ENCODE measurements around the gene GALNT16. TPM values are rescaled to one million over a fixed set of nuclear protein-coding genes. Genes with fewer than 3 reads are reported as not detected.
A peak's percentile ranks its signal among the peaks of the same experiment; 100 is the strongest.

GALNT16 gene
- total RNA-seq, 2 experiments from 2014 or later: not detected

- no peaks in the 10 kb centered on the region for H3K9me3 Mint-ChIP-seq
- CTCF ChIA-PET: interaction anchor here (0.6 kb wide), 1 partner anchor 126 kb away, joined by 4 read pairs; no protein-coding TSS in a partner anchor
- no peaks in the 10 kb centered on the region for H3K27me3 Mint-ChIP-seq
- H3K4me3 Mint-ChIP-seq: no peak overlapping the region
- no peaks in the 10 kb centered on the region for H3K4me1 Mint-ChIP-seq
- no peak for DNase-seq
- no peak overlapping the region for H3K27ac Mint-ChIP-seq
- POLR2A ChIA-PET: no interaction called here
- H3K36me3 Mint-ChIP-seq (ENCODE audit: low read depth): no peaks in the 10 kb centered on the region
These were observed 18.4 kb upstream of the GALNT16 start for GRCh38 chr14:69241577-69241976.

GRCh38 chr14:69242311-69243224 is 17.4 kb upstream of the GALNT16 start:
- Mint-ChIP-seq H3K36me3 (ENCODE audit: low read depth) (no peaks in the 10 kb centered on the region), H3K9me3 (no peaks in the 10 kb centered on the region), H3K4me3 (no peak overlapping the region), H3K27me3 (no peaks in the 10 kb centered on the region), H3K27ac (no peak overlapping the region), H3K4me1 (no peaks in the 10 kb centered on the region)
- CTCF ChIA-PET: interaction anchor here (0.6 to 1.1 kb wide), 3 partner anchors 12 to 125 kb away, joined by 3 to 4 read pairs (median 4); no protein-coding TSS in a partner anchor
- peak; percentile 69 for DNase-seq
- POLR2A ChIA-PET: no interaction called here

- ChIA-PET CTCF (interaction anchor here (1.7 kb wide), 1 partner anchor 215 kb away, joined by 3 read pairs; no protein-coding TSS in a partner anchor), POLR2A (no interaction called here)
- H3K4me1 Mint-ChIP-seq: no peaks in the 10 kb centered on the region
- no peaks in the 10 kb centered on the region for H3K9me3 Mint-ChIP-seq
- no peak overlapping the region for H3K27ac Mint-ChIP-seq
- H3K4me3 Mint-ChIP-seq: no peak overlapping the region
- H3K36me3 Mint-ChIP-seq (ENCODE audit: low read depth): no peaks in the 10 kb centered on the region
- DNase-seq: no peak
- H3K27me3 Mint-ChIP-seq: no peaks in the 10 kb centered on the region
These were observed 15.0 kb upstream of the GALNT16 start for GRCh38 chr14:69244946-69245345.

DNA sequence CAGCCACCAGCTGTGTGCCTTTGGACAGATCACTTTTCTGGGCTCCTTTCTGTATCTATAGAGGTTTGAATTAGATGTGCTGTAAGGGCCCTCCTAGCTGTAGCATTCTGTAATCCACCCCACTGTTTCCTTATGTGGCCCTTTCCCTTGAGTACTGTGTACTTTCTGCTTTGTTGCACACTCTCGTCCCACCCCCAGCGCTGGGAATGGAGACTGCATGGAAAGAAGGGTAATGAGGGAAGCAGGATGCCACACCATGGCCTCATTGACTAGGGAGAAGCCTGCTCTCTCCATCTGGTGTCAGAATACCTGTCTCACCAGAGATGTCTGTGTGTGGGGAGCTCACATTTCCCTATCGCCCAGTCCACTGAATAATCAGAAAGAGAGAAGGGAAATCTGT is 13.6 kb upstream of the GALNT16 start:
- ChIA-PET CTCF (no interaction called here), POLR2A (no interaction called here)
- Mint-ChIP-seq H3K4me1 (no peaks in the 10 kb centered on the region), H3K4me3 (no peak overlapping the region), H3K27ac (no peak overlapping the region), H3K9me3 (no peaks in the 10 kb centered on the region), H3K27me3 (no peaks in the 10 kb centered on the region), H3K36me3 (ENCODE audit: low read depth) (no peaks in the 10 kb centered on the region)
- no peak for DNase-seq

GRCh38 chr14:69247676-69248440 is 12.1 kb upstream of the GALNT16 start:
- no peak overlapping the region for H3K27ac Mint-ChIP-seq
- ChIA-PET POLR2A (interaction anchor here (0.6 kb wide), 1 partner anchor 150 kb away, joined by 3 read pairs; the partner anchor contains the start of gene ERH), CTCF (interaction anchor here (1.1 kb wide), 1 partner anchor 212 kb away, joined by 4 read pairs; no protein-coding TSS in a partner anchor)
- H3K9me3 Mint-ChIP-seq: no peaks in the 10 kb centered on the region
- no peak overlapping the region for H3K4me3 Mint-ChIP-seq
- H3K4me1 Mint-ChIP-seq: no peaks in the 10 kb centered on the region
- DNase-seq: no peak
- peaks cover 5% of the 10 kb centered on the region for H3K27me3 Mint-ChIP-seq
- no peaks in the 10 kb centered on the region for H3K36me3 Mint-ChIP-seq (ENCODE audit: low read depth)

DNA sequence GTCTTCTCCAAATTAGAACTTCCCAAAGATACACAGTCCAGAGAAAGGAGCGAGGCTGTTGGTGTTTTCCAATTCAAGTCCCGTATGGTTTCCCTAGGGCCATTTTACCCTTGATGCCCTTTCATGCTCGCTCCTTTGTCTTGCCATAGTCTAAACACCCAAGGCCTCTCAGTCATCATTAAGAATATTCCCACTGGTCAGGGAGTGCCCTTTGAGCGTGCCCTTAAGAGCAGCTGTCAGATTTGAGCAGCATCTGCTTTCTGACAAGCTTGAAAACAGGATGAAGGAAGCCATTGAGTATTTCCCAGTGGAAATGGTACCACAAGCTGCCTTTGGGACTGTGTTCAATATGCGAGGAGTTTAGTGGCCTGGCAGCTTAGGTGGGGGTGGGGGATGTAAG is 10.4 kb upstream of the GALNT16 start:
- no peak overlapping the region for H3K4me3 Mint-ChIP-seq
- H3K27ac Mint-ChIP-seq: no peak overlapping the region
- H3K4me1 Mint-ChIP-seq: no peaks in the 10 kb centered on the region
- no peak for DNase-seq
- H3K36me3 Mint-ChIP-seq (ENCODE audit: low read depth): no peaks in the 10 kb centered on the region
- ChIA-PET CTCF (no interaction called here), POLR2A (no interaction called here)
- H3K9me3 Mint-ChIP-seq: no peaks in the 10 kb centered on the region
- peaks cover 10% of the 10 kb centered on the region for H3K27me3 Mint-ChIP-seq

DNA sequence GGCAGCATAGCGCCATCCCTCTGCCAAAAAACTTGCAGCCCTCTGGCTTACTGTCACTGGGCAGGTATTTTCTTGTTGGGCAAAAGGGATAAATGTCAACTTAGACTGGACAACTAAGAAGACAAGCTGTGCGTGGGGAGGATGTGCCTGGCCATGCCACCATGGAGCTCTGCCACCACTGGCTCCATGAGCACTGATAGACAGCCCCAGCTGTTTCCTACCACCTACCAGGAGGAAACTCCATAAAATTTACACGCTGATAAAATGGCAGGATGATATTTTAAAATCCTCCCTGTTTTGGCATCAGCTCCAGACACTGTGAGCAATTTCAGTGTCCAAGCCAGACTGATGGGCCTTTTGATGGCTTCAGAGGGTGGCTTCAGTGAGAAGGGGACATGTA is 7.1 kb upstream of the GALNT16 start:
- no peak for DNase-seq
- H3K27me3 Mint-ChIP-seq: peaks cover 21% of the 10 kb centered on the region
- no peak overlapping the region for H3K27ac Mint-ChIP-seq
- H3K36me3 Mint-ChIP-seq (ENCODE audit: low read depth): no peaks in the 10 kb centered on the region
- H3K4me3 Mint-ChIP-seq: no peak overlapping the region
- no peaks in the 10 kb centered on the region for H3K4me1 Mint-ChIP-seq
- ChIA-PET POLR2A (no interaction called here), CTCF (interaction anchor here (1.1 kb wide), 1 partner anchor 295 kb away, joined by 3 read pairs; no protein-coding TSS in a partner anchor)
- no peaks in the 10 kb centered on the region for H3K9me3 Mint-ChIP-seq

DNA sequence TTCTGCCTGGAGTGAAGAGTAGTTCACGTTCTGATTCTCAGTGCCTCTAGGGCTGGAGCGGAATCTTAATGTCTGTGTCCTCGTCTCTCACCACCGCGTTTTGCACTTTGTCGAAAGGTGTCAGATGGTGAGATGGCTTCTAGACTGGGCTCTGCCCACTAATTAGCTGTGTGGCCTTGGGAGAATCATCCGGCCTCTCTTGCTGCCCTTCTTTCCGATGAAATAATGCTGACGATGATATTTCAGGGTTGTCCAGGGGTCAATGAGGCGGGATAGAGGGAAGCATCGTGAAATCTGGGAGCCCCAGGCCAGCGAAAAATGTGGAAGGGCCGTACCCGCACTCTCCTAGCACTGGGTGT is 811 bp upstream of the GALNT16 start:
- no peaks in the 10 kb centered on the region for H3K9me3 Mint-ChIP-seq
- H3K27me3 Mint-ChIP-seq: peaks cover 62% of the 10 kb centered on the region

DNA sequence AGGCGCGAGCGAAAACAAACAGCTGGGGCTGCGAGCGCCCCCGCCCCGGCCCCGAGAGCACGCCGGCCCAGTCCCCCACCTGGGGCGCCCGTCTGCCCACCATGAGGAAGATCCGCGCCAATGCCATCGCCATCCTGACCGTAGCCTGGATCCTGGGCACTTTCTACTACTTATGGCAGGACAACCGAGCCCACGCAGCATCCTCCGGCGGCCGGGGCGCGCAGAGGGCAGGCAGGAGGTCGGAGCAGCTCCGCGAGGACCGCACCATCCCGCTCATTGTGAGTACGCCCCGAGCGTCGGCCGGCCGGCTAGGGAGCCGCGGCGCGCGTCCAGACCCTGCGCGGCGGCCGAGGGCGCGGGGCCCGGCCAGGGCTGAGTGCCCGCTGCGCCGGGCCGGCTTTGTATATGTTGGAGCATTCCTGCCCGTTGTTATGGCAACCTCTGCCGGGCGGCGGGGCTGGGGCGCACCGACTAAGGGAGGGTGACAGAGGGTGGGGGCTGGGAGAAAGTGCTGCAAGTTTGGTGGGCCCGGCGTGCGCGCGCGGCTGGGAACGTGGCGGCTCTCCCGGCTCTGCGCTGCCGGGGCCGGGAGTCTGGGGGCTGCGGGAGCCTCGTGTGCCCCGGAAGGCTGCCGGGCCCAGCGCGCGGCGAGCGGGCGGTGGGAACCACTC is 367 bp downstream of the GALNT16 start:
- no peaks in the 10 kb centered on the region for H3K9me3 Mint-ChIP-seq
- POLR2A ChIA-PET: no interaction called here
- H3K27me3 Mint-ChIP-seq: peaks cover 64% of the 10 kb centered on the region
- no peak overlapping the region for H3K27ac Mint-ChIP-seq
- peaks cover 6% of the 10 kb centered on the region for H3K4me1 Mint-ChIP-seq
- H3K36me3 Mint-ChIP-seq (ENCODE audit: low read depth): no peaks in the 10 kb centered on the region
- no peak for DNase-seq
- H3K4me3 Mint-ChIP-seq: peak overlapping the region; percentile 47
- CTCF ChIA-PET: interaction anchor here (0.5 to 1.6 kb wide), 4 partner anchors 10 to 205 kb away, joined by 3 to 5 read pairs (median 4); no protein-coding TSS in a partner anchor

More for the DNA sequence above, 811 bp upstream of the GALNT16 start:
- CTCF ChIA-PET: no interaction called here
- no peak for DNase-seq
- Mint-ChIP-seq H3K27ac (no peak overlapping the region), H3K4me3 (no peak overlapping the region), H3K36me3 (ENCODE audit: low read depth) (no peaks in the 10 kb centered on the region), H3K4me1 (peaks cover 6% of the 10 kb centered on the region)
- POLR2A ChIA-PET: no interaction called here

DNA sequence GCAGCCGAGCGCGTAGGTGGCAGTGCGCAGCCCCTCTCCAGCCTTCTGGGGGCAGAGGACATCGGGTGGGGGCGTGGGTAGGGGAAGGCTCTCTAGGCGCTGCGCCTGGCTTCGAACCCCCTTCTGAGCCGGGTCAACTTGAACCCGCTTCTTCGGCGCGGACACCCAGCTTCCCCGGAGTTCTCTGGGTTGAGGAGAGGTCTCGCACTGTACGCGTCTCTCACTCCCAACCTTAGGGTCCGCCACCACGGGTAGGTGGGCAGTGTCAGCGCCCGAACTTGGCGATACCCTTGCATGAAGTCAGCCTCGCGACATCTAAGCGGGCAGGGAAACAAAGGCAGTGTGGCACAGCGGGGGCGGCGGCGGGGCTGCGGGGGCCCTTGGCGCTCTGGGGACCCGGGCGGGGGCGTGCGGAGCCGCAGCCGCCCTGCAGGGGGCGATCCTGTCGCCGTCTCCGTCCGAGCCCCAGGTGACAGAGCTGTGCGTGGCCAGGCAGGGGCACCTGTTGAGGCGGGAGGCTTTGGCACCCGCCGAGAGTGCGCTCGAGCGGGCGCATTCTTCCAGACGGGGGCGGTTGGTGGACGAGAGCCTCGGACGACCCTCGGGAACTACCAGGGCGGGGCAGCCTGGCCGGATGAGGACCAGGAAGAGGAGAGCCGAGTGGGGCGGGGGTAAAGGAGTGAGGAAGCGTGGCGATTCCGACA is 1.1 kb downstream of the GALNT16 start:
- Mint-ChIP-seq H3K4me1 (peaks cover 6% of the 10 kb centered on the region), H3K9me3 (no peaks in the 10 kb centered on the region), H3K27ac (no peak overlapping the region), H3K36me3 (ENCODE audit: low read depth) (no peaks in the 10 kb centered on the region), H3K4me3 (peak overlapping the region; percentile 44), H3K27me3 (peaks cover 68% of the 10 kb centered on the region)
- POLR2A ChIA-PET: no interaction called here
- CTCF ChIA-PET: interaction anchor here (0.5 to 1.6 kb wide), 5 partner anchors 10 to 205 kb away, joined by 3 to 5 read pairs (median 4); no protein-coding TSS in a partner anchor
- DNase-seq: peak; percentile 35

GRCh38 chr14:69261761-69262331 is 1.9 kb downstream of the GALNT16 start:
- DNase-seq: no peak
- CTCF ChIA-PET: interaction anchor here (0.8 to 1.7 kb wide), 4 partner anchors 9 to 220 kb away, joined by 3 to 6 read pairs (median 4); no protein-coding TSS in a partner anchor
- peaks cover 6% of the 10 kb centered on the region for H3K4me1 Mint-ChIP-seq
- H3K27me3 Mint-ChIP-seq: peaks cover 64% of the 10 kb centered on the region
- H3K27ac Mint-ChIP-seq: no peak overlapping the region
- no peaks in the 10 kb centered on the region for H3K9me3 Mint-ChIP-seq
- no peak overlapping the region for H3K4me3 Mint-ChIP-seq
- H3K36me3 Mint-ChIP-seq (ENCODE audit: low read depth): no peaks in the 10 kb centered on the region
- POLR2A ChIA-PET: no interaction called here

- no peak for DNase-seq
- Mint-ChIP-seq H3K4me1 (peaks cover 6% of the 10 kb centered on the region), H3K27me3 (peaks cover 65% of the 10 kb centered on the region), H3K4me3 (no peak overlapping the region), H3K27ac (no peak overlapping the region), H3K9me3 (no peaks in the 10 kb centered on the region), H3K36me3 (ENCODE audit: low read depth) (no peaks in the 10 kb centered on the region)
- ChIA-PET POLR2A (no interaction called here), CTCF (interaction anchor here (0.5 to 1.7 kb wide), 4 partner anchors 13 to 243 kb away, joined by 3 to 6 read pairs (median 4); no protein-coding TSS in a partner anchor)
These were observed 2.6 kb downstream of the GALNT16 start for GRCh38 chr14:69262516-69262915.
